MCF 10A (cell line): ENCODE measurements around the gene RPH3AL. TPM values are rescaled to one million over a fixed set of nuclear protein-coding genes. Genes with fewer than 3 reads are reported as not detected.

Source experiments
- BruUV-seq: library from RNA; stranded (reverse); fragments of 400-500 nt; replicated peaks from 2 replicates; lab custom pipeline; 2021; lab: Mats Ljungman, UMichigan
- CTCF ChIA-PET: fragments of 300-600 bp; sonication (Branson Sonifier 250); formaldehyde crosslinking; extraction: SDS; loops from one replicate; lab custom pipeline; 2021; ENCODE audit warnings: antibody characterized with exemption, inconsistent platforms; lab: Yijun Ruan, JAX
- POLR2A ChIA-PET: fragments of 300-600, 350-650 bp; sonication (Branson Sonifier 250); formaldehyde crosslinking; extraction: SDS; loops from one replicate; lab custom pipeline; 2020; ENCODE audit warnings: antibody characterized with exemption, inconsistent platforms; lab: Yijun Ruan, JAX
- DNase-seq: peaks from one replicate; pipeline ENCODE4 v3.0.0-alpha.2; 2018; ENCODE audit not compliant: unreplicated experiment
- H3K27ac Mint-ChIP-seq: one replicate; pipeline ENCODE4 v1.8.0; 2022; ENCODE audit warnings: mild to moderate bottlenecking, low read depth, mixed read lengths; ENCODE audit not compliant: unreplicated experiment
- H3K27me3 Mint-ChIP-seq: one replicate; pipeline ENCODE4 v1.8.0; 2022; ENCODE audit warnings: mixed read lengths; ENCODE audit not compliant: insufficient read depth, unreplicated experiment
- H3K36me3 Mint-ChIP-seq: one replicate; pipeline ENCODE4 v1.8.0; 2022; ENCODE audit warnings: mild to moderate bottlenecking, moderate library complexity, mixed read lengths; ENCODE audit not compliant: insufficient read depth, unreplicated experiment
- H3K4me1 Mint-ChIP-seq: one replicate; pipeline ENCODE4 v1.8.0; 2022; ENCODE audit warnings: mixed read lengths; ENCODE audit not compliant: insufficient read depth, unreplicated experiment
- H3K4me3 Mint-ChIP-seq: one replicate; pipeline ENCODE4 v1.8.0; 2022; ENCODE audit warnings: mild to moderate bottlenecking, moderate library complexity, mixed read lengths; ENCODE audit not compliant: unreplicated experiment
- H3K9me3 Mint-ChIP-seq: one replicate; pipeline ENCODE4 v1.8.0; 2022; ENCODE audit warnings: mixed read lengths; ENCODE audit not compliant: unreplicated experiment
- CTCF ChIP-seq: fragments of 200-600 bp; IDR thresholded peaks from one replicate; pipeline ENCODE4 v1.8.0; 2022; ENCODE audit warnings: antibody characterized with exemption, mild to moderate bottlenecking; ENCODE audit not compliant: unreplicated experiment
- intact Hi-C: fragments of 100-400 bp; cut with micrococcal nuclease; formaldehyde crosslinking; loops from 2 replicates; pipeline ENCODE4 v1.14.1; 2022
- total RNA-seq: library from RNA; stranded (reverse); gene quantifications from 2 replicates; pipeline ENCODE4 v1.2.3, GENCODE V29; 2022

Gene RPH3AL
- total RNA-seq, 1 experiment from 2014 or later, result 0.89 TPM

- ChIA-PET POLR2A (no interaction called here), CTCF (no interaction called here)
- no TSS peak for BruUV-seq
- Mint-ChIP-seq H3K4me1 (peaks cover 7% of the 10 kb centered on the region), H3K36me3 (no peaks in the 10 kb centered on the region), H3K4me3 (no peak overlapping the region), H3K27me3 (peaks cover 18% of the 10 kb centered on the region), H3K27ac (no peak overlapping the region), H3K9me3 (no peaks in the 10 kb centered on the region)
- TF ChIP-seq CTCF, result no peak
- DNase-seq, result no peak
- intact Hi-C loops, result no loop called here
These were observed 15.2 kb downstream of the RPH3AL start for GRCh38 chr17:337453-337852.

- peaks cover 18% of the 10 kb centered on the region for H3K27me3 Mint-ChIP-seq
- no peaks in the 10 kb centered on the region for H3K36me3 Mint-ChIP-seq
- ChIA-PET CTCF (no interaction called here), POLR2A (no interaction called here)
- no peak for TF ChIP-seq CTCF
- peaks cover 7% of the 10 kb centered on the region for H3K4me1 Mint-ChIP-seq
- no TSS peak for BruUV-seq
- no peak overlapping the region for H3K27ac Mint-ChIP-seq
- H3K9me3 Mint-ChIP-seq, result no peaks in the 10 kb centered on the region
- intact Hi-C loops, result no loop called here
- H3K4me3 Mint-ChIP-seq, result no peak overlapping the region
- no peak for DNase-seq
These were observed 15.6 kb downstream of the RPH3AL start for GRCh38 chr17:337022-337420.

- H3K27ac Mint-ChIP-seq, result no peak overlapping the region
- POLR2A ChIA-PET, result interaction anchor here (0.6 kb wide), 1 partner anchor 14 kb away, joined by 3 read pairs; no protein-coding TSS in a partner anchor
These were observed 16.2 kb downstream of the RPH3AL start for GRCh38 chr17:336110-337021.

More at GRCh38 chr17:336110-337021, 16.2 kb downstream of the RPH3AL start:
- Mint-ChIP-seq H3K4me1 (peaks cover 7% of the 10 kb centered on the region), H3K9me3 (no peaks in the 10 kb centered on the region), H3K27me3 (peaks cover 19% of the 10 kb centered on the region), H3K4me3 (no peak overlapping the region), H3K36me3 (no peaks in the 10 kb centered on the region)
- intact Hi-C loops, result no loop called here
- CTCF ChIA-PET, result no interaction called here
- no peak for TF ChIP-seq CTCF
- no peak for DNase-seq
- no TSS peak for BruUV-seq
